Measurements from ENCODE around the gene GLRX3. TPM values are rescaled to one million over a fixed set of nuclear protein-coding genes. Genes with fewer than 3 reads are reported as not detected.

Gene GLRX3
- total and polyA plus RNA-seq, 9 donors = 25.5 to 62.3 (median 46.1) TPM

- intact Hi-C loops (cut with DNase I) = loop anchor here in 3 of 4 donors (10.0 kb wide), 4 partner anchors 1125 to 1685 kb away; partner anchors contain the start of gene TCERG1L (in 1 of the 3)
- DNase-seq = peak; percentile 86 to 94 (median 94)
- peak overlapping the region in 1 of 2 donors; percentile 45 for H3K27ac ChIP-seq
Measured at GRCh38 chr10:130190055-130190736, 54.0 kb downstream of the GLRX3 start.

DNA sequence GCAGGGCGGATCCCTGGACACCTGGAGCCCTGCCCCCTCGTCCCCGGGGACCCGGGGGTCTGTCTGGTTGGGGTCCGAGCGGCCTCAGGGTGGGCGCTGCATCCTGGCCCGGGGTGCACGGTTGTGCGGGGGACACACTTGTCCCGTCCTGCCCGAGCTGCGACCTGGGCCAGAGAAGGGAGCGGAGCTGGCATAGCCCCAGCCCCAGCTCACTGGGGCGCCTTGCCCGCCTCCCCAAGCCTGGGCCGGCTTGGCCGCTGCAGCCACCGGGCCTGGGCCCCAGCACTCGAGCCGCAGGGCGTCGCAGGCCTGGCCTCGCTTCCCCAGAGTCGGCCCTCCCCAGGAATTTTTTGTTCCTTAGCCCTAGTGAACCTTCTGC lies 54.5 kb downstream of the GLRX3 start:
- Histone ChIP-seq H3K9me3 (no peaks in the 10 kb centered on the region), H3K4me3 (peak overlapping the region; percentile 43), H3K4me1 (ENCODE audit: insufficient read depth) (peaks cover 6% of the 10 kb centered on the region), H3K27ac (no peak overlapping the region), H3K36me3 (no peaks in the 10 kb centered on the region), H3K27me3 (no peaks in the 10 kb centered on the region)
- no peak for DNase-seq
- WGBS, 3 donors = 10 to 16% (median 13%) methylated on average over 20 to 25 of the region's 25 CpGs
- TF ChIP-seq, protein P1, sequence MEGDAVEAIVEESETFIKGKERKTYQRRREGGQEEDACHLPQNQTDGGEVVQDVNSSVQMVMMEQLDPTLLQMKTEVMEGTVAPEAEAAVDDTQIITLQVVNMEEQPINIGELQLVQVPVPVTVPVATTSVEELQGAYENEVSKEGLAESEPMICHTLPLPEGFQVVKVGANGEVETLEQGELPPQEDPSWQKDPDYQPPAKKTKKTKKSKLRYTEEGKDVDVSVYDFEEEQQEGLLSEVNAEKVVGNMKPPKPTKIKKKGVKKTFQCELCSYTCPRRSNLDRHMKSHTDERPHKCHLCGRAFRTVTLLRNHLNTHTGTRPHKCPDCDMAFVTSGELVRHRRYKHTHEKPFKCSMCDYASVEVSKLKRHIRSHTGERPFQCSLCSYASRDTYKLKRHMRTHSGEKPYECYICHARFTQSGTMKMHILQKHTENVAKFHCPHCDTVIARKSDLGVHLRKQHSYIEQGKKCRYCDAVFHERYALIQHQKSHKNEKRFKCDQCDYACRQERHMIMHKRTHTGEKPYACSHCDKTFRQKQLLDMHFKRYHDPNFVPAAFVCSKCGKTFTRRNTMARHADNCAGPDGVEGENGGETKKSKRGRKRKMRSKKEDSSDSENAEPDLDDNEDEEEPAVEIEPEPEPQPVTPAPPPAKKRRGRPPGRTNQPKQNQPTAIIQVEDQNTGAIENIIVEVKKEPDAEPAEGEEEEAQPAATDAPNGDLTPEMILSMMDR (IDR thresholded peaks at IDR 0.05) = no peak
- TF ChIP-seq EP300 (IDR thresholded peaks at IDR 0.05) (no peak), POLR2A (IDR thresholded peaks at IDR 0.05) (no peak)
- intact Hi-C loops (cut with DNase I) = loop anchor here in 3 of 4 donors (10.0 kb wide), 4 partner anchors 1124 to 1684 kb away; partner anchors contain the start of gene TCERG1L (in 1 of the 3)

More at GRCh38 chr10:130190055-130190736, 54.0 kb downstream of the GLRX3 start:
- peaks cover 6% of the 10 kb centered on the region for H3K4me1 ChIP-seq (ENCODE audit: insufficient read depth)
- H3K36me3 ChIP-seq = no peaks in the 10 kb centered on the region
- WGBS, 3 donors = 1 to 2% (median 2%) methylated on average over 58 to 81 of the region's 81 CpGs
- peak overlapping the region; percentile 43 for H3K4me3 ChIP-seq
- no peaks in the 10 kb centered on the region for H3K27me3 ChIP-seq
- no peaks in the 10 kb centered on the region for H3K9me3 ChIP-seq
- no peak for TF ChIP-seq POLR2A (IDR thresholded peaks at IDR 0.05)
- TF ChIP-seq, protein P1 (IDR thresholded peaks at IDR 0.05) = peak; percentile 98 to 100 (median 99)

DNA sequence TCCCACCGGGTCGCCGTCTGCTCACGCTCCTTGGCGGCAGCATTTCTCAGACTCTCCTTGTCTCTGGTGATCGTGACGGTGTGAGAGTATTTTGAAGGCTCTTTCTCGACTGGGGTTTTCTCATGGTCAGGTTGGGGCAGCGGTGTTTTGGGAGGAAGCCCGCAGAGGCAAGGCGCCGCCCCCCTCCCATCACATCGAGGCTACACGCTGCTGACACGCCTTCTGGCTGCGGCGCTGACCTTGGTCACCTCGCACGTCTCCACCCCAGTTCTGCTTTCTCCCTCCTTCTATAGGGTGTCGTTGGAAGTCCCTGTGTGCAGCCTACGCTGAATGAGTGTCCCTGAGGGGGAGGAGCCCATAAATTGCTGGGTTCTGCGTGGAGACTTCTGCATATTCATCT lies 55.2 kb downstream of the GLRX3 start:
- Histone ChIP-seq H3K4me3 (no peak overlapping the region), H3K36me3 (no peaks in the 10 kb centered on the region), H3K27ac (no peak overlapping the region), H3K9me3 (no peaks in the 10 kb centered on the region), H3K27me3 (no peaks in the 10 kb centered on the region), H3K4me1 (ENCODE audit: insufficient read depth) (peaks cover 6% of the 10 kb centered on the region)
- TF ChIP-seq EP300 (IDR thresholded peaks at IDR 0.05) = no peak
- TF ChIP-seq, protein P1 (IDR thresholded peaks at IDR 0.05) = no peak
- no peak for TF ChIP-seq POLR2A (IDR thresholded peaks at IDR 0.05)
- DNase-seq = no peak
- intact Hi-C loops (cut with DNase I) = loop anchor here in 3 of 4 donors (10.0 kb wide), 4 partner anchors 1123 to 1683 kb away; partner anchors contain the start of gene TCERG1L (in 1 of the 3)
- 78 to 90% (median 87%) methylated on average over 22 of the region's 22 CpGs for WGBS, 3 donors

DNA sequence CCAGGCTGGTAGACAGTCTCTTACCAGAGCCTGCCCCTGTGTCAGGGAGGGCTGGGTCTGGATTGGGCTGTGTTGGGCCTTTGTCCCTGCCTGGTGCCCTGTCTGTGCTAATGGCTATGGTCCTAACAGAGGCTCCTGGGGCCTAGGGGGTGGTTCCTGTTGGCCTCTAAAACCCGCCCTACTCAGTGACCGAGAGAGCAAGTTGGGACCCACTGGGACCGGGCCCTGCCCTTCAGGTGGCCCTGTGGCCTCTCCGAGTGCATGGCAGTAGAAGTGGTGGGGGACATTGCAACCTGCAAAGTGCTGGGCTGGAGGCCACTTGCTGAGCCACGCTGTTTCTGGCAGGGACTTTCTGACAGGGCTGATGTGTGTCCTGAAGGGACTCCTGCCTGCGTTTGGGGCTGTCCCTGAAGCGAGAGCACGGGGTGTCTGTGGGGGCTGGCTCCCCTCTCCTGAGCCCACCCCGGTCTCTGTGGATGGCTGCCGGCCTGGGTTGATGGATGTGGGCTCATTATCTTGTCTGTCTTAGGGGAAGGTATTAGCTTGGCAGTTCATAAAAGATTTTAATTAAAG lies 56.2 kb downstream of the GLRX3 start:
- DNase-seq = no peak

More for the DNA sequence above, 56.2 kb downstream of the GLRX3 start:
- Histone ChIP-seq H3K4me3 (no peak overlapping the region), H3K4me1 (ENCODE audit: insufficient read depth) (peaks cover 6% of the 10 kb centered on the region), H3K27me3 (no peaks in the 10 kb centered on the region), H3K9me3 (no peaks in the 10 kb centered on the region), H3K36me3 (no peaks in the 10 kb centered on the region), H3K27ac (no peak overlapping the region)
- 88 to 90% (median 90%) methylated on average over 10 of the region's 10 CpGs for WGBS, 3 donors
- intact Hi-C loops (cut with DNase I) = loop anchor here in 3 of 4 donors (10.0 kb wide), 4 partner anchors 1122 to 1682 kb away; partner anchors contain the start of gene TCERG1L (in 1 of the 3)
- TF ChIP-seq, protein P1 (IDR thresholded peaks at IDR 0.05) = no peak
- TF ChIP-seq EP300 (IDR thresholded peaks at IDR 0.05) (no peak), POLR2A (IDR thresholded peaks at IDR 0.05) (no peak)
